ENCODE data around the gene PRPF39. TPM values are rescaled to one million over a fixed set of nuclear protein-coding genes. Genes with fewer than 3 reads are reported as not detected.

The PRPF39 gene
- total RNA-seq, 1 donor from 2014 or later, result 42.6 TPM

- Histone ChIP-seq H3K4me2 (ENCODE audit: low read length) (peak within 1 kb of the TSS; percentile 85), H3K9me3 (ENCODE audit: insufficient read depth, low read depth, low read length) (no peaks in the 10 kb centered on the region), H2AFZ (ENCODE audit: low read depth, low read length) (peak within 1 kb of the TSS; percentile 88), H3K9ac (ENCODE audit: low read length) (peak within 1 kb of the TSS; percentile 94), H3K27ac (ENCODE audit: low read depth, low read length) (peak within 1 kb of the TSS; percentile 83), H3K79me2 (ENCODE audit: insufficient read depth, low read length) (peaks cover 79% of the 10 kb centered on the region), H3K4me1 (ENCODE audit: insufficient read depth, low read length) (peaks cover 16% of the 10 kb centered on the region), H3K27me3 (ENCODE audit: insufficient read depth, low read length) (no peaks in the 10 kb centered on the region), H3K4me3 (ENCODE audit: insufficient read depth, low read depth, low read length) (peak within 1 kb of the TSS; percentile 99), H3K36me3 (ENCODE audit: insufficient read depth, low read length) (peaks cover 2% of the 10 kb centered on the region), H4K20me1 (ENCODE audit: insufficient read depth, low read length) (no peaks in the 10 kb centered on the region)
- no peaks in the 10 kb centered on the region for H3K9me3 Mint-ChIP-seq (ENCODE audit: unreplicated experiment)
- FAIRE-seq (no peak), DNase-seq (ENCODE audit: low read depth) (peak; percentile 97)
- no peaks in the 10 kb centered on the region for H3K27me3 Mint-ChIP-seq (ENCODE audit: low read depth, unreplicated experiment)
- H3K4me3 Mint-ChIP-seq (ENCODE audit: unreplicated experiment), result peak within 1 kb of the TSS; percentile 98
- TF ChIP-seq CTCF (IDR thresholded peaks at IDR 0.05; ENCODE audit: insufficient read depth, low read depth, low read length) (no peak), EZH2 (IDR thresholded peaks at IDR 0.05; ENCODE audit: insufficient read depth, low read length) (no peak)
- no peaks in the 10 kb centered on the region for H3K36me3 Mint-ChIP-seq (ENCODE audit: low read depth, unreplicated experiment)
- H3K27ac Mint-ChIP-seq (ENCODE audit: unreplicated experiment), result peak within 1 kb of the TSS; percentile 99
- H3K4me1 Mint-ChIP-seq (ENCODE audit: low read depth, unreplicated experiment), result peaks cover 18% of the 10 kb centered on the region
Measured at GRCh38 chr14:45134051-45134958, 50.4 kb downstream of the PRPF39 start, which contains the start of gene FKBP3. Gene FKBP3 (minus strand): TSS chr14:45134481. CDS start chr14:45134456, 25 bp downstream.

GRCh38 chr14:45135156-45135555, 51.2 kb downstream of the PRPF39 start:
- H3K4me1 Mint-ChIP-seq (ENCODE audit: low read depth, unreplicated experiment), result peaks cover 16% of the 10 kb centered on the region
- no peaks in the 10 kb centered on the region for H3K27me3 ChIP-seq (ENCODE audit: insufficient read depth, low read length)
- H3K27ac ChIP-seq (ENCODE audit: low read depth, low read length), result peak overlapping the region; percentile 66
- H3K36me3 Mint-ChIP-seq (ENCODE audit: low read depth, unreplicated experiment), result no peaks in the 10 kb centered on the region
- H3K27ac Mint-ChIP-seq (ENCODE audit: unreplicated experiment), result peak overlapping the region; percentile 92
- peaks cover 80% of the 10 kb centered on the region for H3K79me2 ChIP-seq (ENCODE audit: insufficient read depth, low read length)
- TF ChIP-seq CTCF (IDR thresholded peaks at IDR 0.05; ENCODE audit: insufficient read depth, low read depth, low read length), result no peak
- no peak for TF ChIP-seq EZH2 (IDR thresholded peaks at IDR 0.05; ENCODE audit: insufficient read depth, low read length)
- peak overlapping the region; percentile 94 for H3K9ac ChIP-seq (ENCODE audit: low read length)
- H2AFZ ChIP-seq (ENCODE audit: low read depth, low read length), result peak overlapping the region; percentile 23
- no peaks in the 10 kb centered on the region for H3K36me3 ChIP-seq (ENCODE audit: insufficient read depth, low read length)
- peak overlapping the region; percentile 98 for H3K4me3 Mint-ChIP-seq (ENCODE audit: unreplicated experiment)
- H3K9me3 Mint-ChIP-seq (ENCODE audit: unreplicated experiment), result no peaks in the 10 kb centered on the region
- peak; percentile 44 for DNase-seq (ENCODE audit: low read depth)
- no peaks in the 10 kb centered on the region for H4K20me1 ChIP-seq (ENCODE audit: insufficient read depth, low read length)
- peaks cover 16% of the 10 kb centered on the region for H3K4me1 ChIP-seq (ENCODE audit: insufficient read depth, low read length)
- no peaks in the 10 kb centered on the region for H3K27me3 Mint-ChIP-seq (ENCODE audit: low read depth, unreplicated experiment)
- H3K4me2 ChIP-seq (ENCODE audit: low read length), result peak overlapping the region; percentile 85
- H3K4me3 ChIP-seq (ENCODE audit: insufficient read depth, low read depth, low read length), result peak overlapping the region; percentile 99
- FAIRE-seq, result no peak
- H3K9me3 ChIP-seq (ENCODE audit: insufficient read depth, low read depth, low read length), result no peaks in the 10 kb centered on the region
